Caco-2 (cell line): ENCODE data around the gene TFAP2E. TPM values are rescaled to one million over a fixed set of nuclear protein-coding genes. Genes with fewer than 3 reads are reported as not detected.
A peak's percentile ranks its signal among the peaks of the same experiment; 100 is the strongest.

Experiments
- BruUV-seq: library from RNA; stranded (reverse); fragments of 400-500 nt; replicated peaks from 2 replicates; lab custom pipeline; 2021; lab: Mats Ljungman, UMichigan
- CTCF ChIA-PET: fragments of 300-600 bp; sonication (Branson Sonifier 250); formaldehyde crosslinking; loops from one replicate; lab custom pipeline; 2022; ENCODE audit warnings: antibody characterized with exemption; lab: Charles Lee
- POLR2A ChIA-PET: fragments of 300-600 bp; sonication (Branson Sonifier 250); formaldehyde crosslinking; loops from one replicate; lab custom pipeline; 2022; ENCODE audit warnings: antibody characterized with exemption; lab: Charles Lee
- DNase-seq, 2 experiments: peaks; one replicate each; pipeline versions ENCODE4 v3.0.0 to v3.0.0-alpha.2; 2020 to 2022
- H3K27me3 ChIP-seq: replicated peaks from 2 replicates; pipeline ENCODE4 v1.6.0; 2011; ENCODE audit warnings: low read length; ENCODE audit not compliant: control insufficient read depth, insufficient read depth
- H3K36me3 ChIP-seq: 2 replicates; pipeline ENCODE4 v1.5.1; 2011; ENCODE audit warnings: low read length; ENCODE audit not compliant: control insufficient read depth, insufficient read depth
- H3K4me1 ChIP-seq: fragments of 250-450 bp; sonication (Bioruptor Pico); 2 replicates; pipeline ENCODE4 v1.5.1; 2020; ENCODE audit warnings: mild to moderate bottlenecking
- H3K4me3 ChIP-seq: 2 replicates; pipeline ENCODE4 v1.5.1; 2011; ENCODE audit warnings: low read depth, mild to moderate bottlenecking, control low read depth, low read length
- H3K9me3 ChIP-seq: fragments of 250-450 bp; sonication (Bioruptor Pico); 2 replicates; pipeline ENCODE4 v1.5.1; 2020; ENCODE audit warnings: mild to moderate bottlenecking, moderate library complexity
- H3K27ac Mint-ChIP-seq: one replicate; pipeline ENCODE4 v1.8.0; 2022; ENCODE audit warnings: mixed read lengths; ENCODE audit not compliant: unreplicated experiment
- H3K27me3 Mint-ChIP-seq: one replicate; pipeline ENCODE4 v1.8.0; 2022; ENCODE audit warnings: mixed read lengths; ENCODE audit not compliant: insufficient read depth, unreplicated experiment
- H3K36me3 Mint-ChIP-seq: one replicate; pipeline ENCODE4 v1.8.0; 2022; ENCODE audit warnings: mild to moderate bottlenecking, mixed read lengths; ENCODE audit not compliant: insufficient read depth, unreplicated experiment
- H3K4me1 Mint-ChIP-seq: one replicate; pipeline ENCODE4 v1.8.0; 2022; ENCODE audit warnings: low read depth, mixed read lengths; ENCODE audit not compliant: unreplicated experiment
- H3K4me3 Mint-ChIP-seq: one replicate; pipeline ENCODE4 v1.8.0; 2022; ENCODE audit warnings: mild to moderate bottlenecking, moderate library complexity, mixed read lengths; ENCODE audit not compliant: unreplicated experiment
- H3K9me3 Mint-ChIP-seq: one replicate; pipeline ENCODE4 v1.8.0; 2022; ENCODE audit warnings: mixed read lengths; ENCODE audit not compliant: unreplicated experiment
- CTCF ChIP-seq, 2 experiments: fragments of 200-600 bp in 1 of 2; IDR thresholded peaks; 1 replicate in 1 of 2; 2 replicates in 1 of 2; pipeline versions ENCODE4 v1.5.1 to v1.8.0; 2011 to 2022; ENCODE audit warnings: antibody characterized with exemption in 1 of 2, control low read depth in 1 of 2, inconsistent platforms in 1 of 2, low read depth in 1 of 2, low read length in 1 of 2, mild to moderate bottlenecking in 1 of 2, moderate library complexity in 1 of 2; ENCODE audit not compliant: insufficient read depth in 1 of 2, severe bottlenecking in 1 of 2, unreplicated experiment in 1 of 2
- intact Hi-C: fragments of 100-400 bp; cut with micrococcal nuclease; formaldehyde crosslinking; loops from one replicate; pipeline ENCODE4 v1.10.0; 2022; ENCODE audit not compliant: unreplicated experiment
- total RNA-seq: library from RNA; stranded (reverse); gene quantifications from 2 replicates; pipeline ENCODE4 v1.2.3, GENCODE V29; 2022

TFAP2E gene
- total RNA-seq, 1 experiment from 2014 or later: 3.4 TPM

GRCh38 chr1:35539824-35540261 lies 33.3 kb upstream of the TFAP2E start:
- peaks cover 4% of the 10 kb centered on the region for H3K4me1 Mint-ChIP-seq
- intact Hi-C loops: no loop called here
- no peaks in the 10 kb centered on the region for H3K27me3 Mint-ChIP-seq
- H3K36me3 Mint-ChIP-seq: peaks cover 20% of the 10 kb centered on the region
- no peak for TF ChIP-seq CTCF (IDR thresholded peaks at IDR 0.05; ENCODE audit: insufficient read depth in 1 of 2, low read depth in 1 of 2, low read length in 1 of 2, severe bottlenecking in 1 of 2, unreplicated experiment in 1 of 2)
- CTCF ChIA-PET: no interaction called here
- POLR2A ChIA-PET: no interaction called here
- H3K9me3 Mint-ChIP-seq: no peaks in the 10 kb centered on the region
- Histone ChIP-seq H3K4me1 (no peaks in the 10 kb centered on the region), H3K9me3 (no peaks in the 10 kb centered on the region), H3K27me3 (no peaks in the 10 kb centered on the region), H3K36me3 (no peaks in the 10 kb centered on the region), H3K4me3 (no peak overlapping the region)
- H3K4me3 Mint-ChIP-seq: no peak overlapping the region
- no TSS peak for BruUV-seq
- H3K27ac Mint-ChIP-seq: no peak overlapping the region
- DNase-seq: no peak

GRCh38 chr1:35544976-35545375 lies 28.1 kb upstream of the TFAP2E start:
- TF ChIP-seq CTCF (IDR thresholded peaks at IDR 0.05; ENCODE audit: insufficient read depth in 1 of 2, low read depth in 1 of 2, low read length in 1 of 2, severe bottlenecking in 1 of 2, unreplicated experiment in 1 of 2): peak; percentile 37 to 60
- Mint-ChIP-seq H3K9me3 (no peaks in the 10 kb centered on the region), H3K27ac (no peak overlapping the region), H3K4me3 (no peak overlapping the region), H3K36me3 (peaks cover 28% of the 10 kb centered on the region), H3K4me1 (peaks cover 8% of the 10 kb centered on the region), H3K27me3 (no peaks in the 10 kb centered on the region)
- intact Hi-C loops: loop anchor here (1.0 kb wide), 2 partner anchors 94 to 343 kb away; no protein-coding TSS in a partner anchor
- no peaks in the 10 kb centered on the region for H3K36me3 ChIP-seq
- DNase-seq: peak; percentile 56 to 66
- H3K4me1 ChIP-seq: no peaks in the 10 kb centered on the region
- ChIA-PET POLR2A (no interaction called here), CTCF (interaction anchor here (1.1 to 1.8 kb wide), 2 partner anchors 20 to 94 kb away, joined by 3 to 16 read pairs; no protein-coding TSS in a partner anchor)
- H3K27me3 ChIP-seq: no peaks in the 10 kb centered on the region
- no TSS peak for BruUV-seq
- no peaks in the 10 kb centered on the region for H3K9me3 ChIP-seq
- no peak overlapping the region for H3K4me3 ChIP-seq

- Histone ChIP-seq H3K9me3 (no peaks in the 10 kb centered on the region), H3K36me3 (no peaks in the 10 kb centered on the region), H3K4me1 (no peaks in the 10 kb centered on the region), H3K27me3 (no peaks in the 10 kb centered on the region), H3K4me3 (no peak overlapping the region)
- ChIA-PET POLR2A (no interaction called here), CTCF (no interaction called here)
- no peaks in the 10 kb centered on the region for H3K27me3 Mint-ChIP-seq
- TF ChIP-seq CTCF (IDR thresholded peaks at IDR 0.05; ENCODE audit: insufficient read depth in 1 of 2, low read depth in 1 of 2, low read length in 1 of 2, severe bottlenecking in 1 of 2, unreplicated experiment in 1 of 2): no peak
- no peak overlapping the region for H3K4me3 Mint-ChIP-seq
- peaks cover 29% of the 10 kb centered on the region for H3K36me3 Mint-ChIP-seq
- DNase-seq: no peak
- peaks cover 8% of the 10 kb centered on the region for H3K4me1 Mint-ChIP-seq
- intact Hi-C loops: no loop called here
- H3K9me3 Mint-ChIP-seq: no peaks in the 10 kb centered on the region
- no TSS peak for BruUV-seq
- H3K27ac Mint-ChIP-seq: no peak overlapping the region
These were observed 26.5 kb upstream of the TFAP2E start for GRCh38 chr1:35546614-35547013.
